CD4-positive, alpha-beta T cell treated with Interleukin-15 for 4 hours (primary cell): ENCODE measurements around the gene RAB23.
"Not testable (repeated sequence)": the region's sequence is repeated elsewhere in the genome, so short reads cannot be mapped to it uniquely, and the experiment has no call there.

Source experiments
- DNase-seq: peaks from one replicate; pipeline ENCODE4 v3.0.0-alpha.2; 2020; ENCODE audit warnings: low spot score

Gene RAB23

DNA sequence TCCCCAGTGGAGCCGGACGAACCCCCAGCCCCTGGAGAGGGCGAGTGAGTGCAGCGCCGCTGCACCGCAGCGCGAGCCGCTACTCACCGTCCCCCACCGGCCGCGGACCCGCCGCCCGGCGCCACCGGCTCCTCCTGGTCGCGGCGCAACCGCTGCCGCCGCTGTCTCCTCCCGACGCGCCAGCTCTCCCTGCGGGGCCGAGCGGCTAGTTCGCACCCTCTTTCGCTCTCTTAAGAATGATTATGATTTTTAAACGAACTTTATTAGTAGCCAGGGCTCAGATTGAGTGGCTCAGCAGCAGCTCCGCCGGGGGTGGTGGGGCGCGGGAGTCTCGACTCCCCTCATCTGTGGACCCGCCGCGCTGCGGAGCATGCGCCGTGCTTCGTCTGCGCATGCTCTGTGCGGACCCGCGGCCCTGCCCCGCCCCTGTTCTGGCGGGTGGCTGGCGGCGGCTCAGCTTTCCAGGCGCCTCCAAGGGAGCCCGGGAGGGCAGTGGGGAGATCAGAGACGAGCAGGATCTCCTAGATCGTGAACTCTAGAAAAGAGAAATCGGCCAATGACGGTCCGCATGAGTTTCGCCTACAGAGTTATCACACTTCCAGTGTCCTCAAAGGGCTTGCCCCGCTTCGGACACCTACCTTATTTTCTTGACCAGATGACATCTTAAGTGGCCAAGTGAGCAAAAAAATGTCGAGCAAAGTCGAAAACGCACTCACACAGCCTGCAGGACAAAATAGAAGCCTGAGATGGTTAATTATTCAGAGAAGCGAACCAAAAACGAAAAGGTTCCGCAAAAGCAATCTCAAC lies at the start of gene RAB23:
TSS of gene RAB23 (minus strand) at position 372 of the 807 bp plus-strand sequence. CDS start 11,927 bp downstream, outside the sequence.
- peak; percentile 85 for DNase-seq

DNA sequence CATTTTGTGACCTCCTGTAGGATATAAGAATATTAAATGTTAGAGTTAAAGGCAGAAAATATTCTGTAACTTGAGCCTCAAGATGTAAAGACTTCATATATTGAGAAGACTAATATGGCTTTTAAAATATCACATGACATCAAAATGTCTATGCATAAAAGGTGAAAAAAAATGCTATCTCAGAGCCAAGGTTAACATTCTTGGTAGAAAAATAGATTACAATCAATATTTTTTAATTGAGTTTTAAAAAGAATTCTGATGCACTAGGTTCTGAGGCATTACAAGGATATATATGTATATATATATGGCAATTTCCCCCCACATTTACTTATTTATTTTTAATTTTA lies 46.2 kb upstream of the RAB23 start:
- no peak for DNase-seq

DNA sequence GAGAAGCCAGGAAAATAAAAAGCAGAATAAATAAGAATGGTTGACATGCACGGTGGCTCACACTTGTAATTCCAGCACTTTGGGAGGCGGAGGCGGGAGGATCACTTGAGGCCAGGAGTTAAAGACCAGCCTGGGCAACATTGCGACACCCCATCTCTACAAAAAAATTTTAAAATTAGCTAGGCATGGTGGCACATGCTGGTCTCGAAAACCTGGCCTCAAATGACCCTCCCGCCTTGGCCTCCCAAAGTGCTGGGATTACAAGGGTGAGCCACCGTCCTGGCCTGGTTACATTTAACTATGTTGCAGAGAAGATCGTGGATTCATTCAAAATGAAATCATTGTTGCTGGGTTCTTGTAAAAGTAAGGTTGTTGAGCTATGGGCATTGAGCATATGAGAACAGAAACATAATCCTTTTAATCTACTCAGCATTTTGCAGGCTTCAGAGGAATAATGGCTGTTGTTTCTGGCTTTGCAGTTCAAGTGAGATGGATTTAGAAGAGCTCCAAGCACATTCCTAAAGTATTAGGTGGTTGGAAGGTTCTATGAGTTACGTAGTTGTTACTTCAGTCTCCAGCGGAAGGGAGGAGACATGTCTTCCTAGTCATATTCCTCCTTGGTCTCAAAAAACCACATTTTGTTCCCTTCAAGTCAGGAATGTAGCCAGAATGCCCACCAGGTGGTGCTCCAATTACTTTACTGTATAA lies 45.6 kb upstream of the RAB23 start:
- DNase-seq: peak; percentile 25

DNA sequence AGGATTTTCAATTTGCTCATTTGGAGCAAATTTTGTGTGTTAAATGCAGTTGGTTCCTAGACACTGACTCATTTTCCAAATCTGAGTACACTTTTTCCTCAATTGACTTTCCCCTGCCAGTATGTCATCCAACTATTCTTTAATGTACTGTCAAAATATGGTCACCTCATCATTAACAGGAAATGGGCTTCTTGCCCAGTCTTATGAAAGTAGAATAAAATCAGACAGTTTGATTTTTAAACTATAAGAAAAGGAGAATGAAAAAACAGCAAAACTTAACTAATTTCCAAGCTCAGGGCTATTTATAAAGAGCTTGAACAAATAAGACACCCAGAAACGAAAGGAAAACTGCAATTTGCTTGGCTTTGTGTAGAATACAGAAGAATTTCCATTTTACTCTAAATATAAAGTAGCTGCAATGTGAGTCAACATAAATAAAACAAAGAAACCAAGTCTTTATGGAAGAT lies 43.7 kb upstream of the RAB23 start:
- DNase-seq: no peak

DNA sequence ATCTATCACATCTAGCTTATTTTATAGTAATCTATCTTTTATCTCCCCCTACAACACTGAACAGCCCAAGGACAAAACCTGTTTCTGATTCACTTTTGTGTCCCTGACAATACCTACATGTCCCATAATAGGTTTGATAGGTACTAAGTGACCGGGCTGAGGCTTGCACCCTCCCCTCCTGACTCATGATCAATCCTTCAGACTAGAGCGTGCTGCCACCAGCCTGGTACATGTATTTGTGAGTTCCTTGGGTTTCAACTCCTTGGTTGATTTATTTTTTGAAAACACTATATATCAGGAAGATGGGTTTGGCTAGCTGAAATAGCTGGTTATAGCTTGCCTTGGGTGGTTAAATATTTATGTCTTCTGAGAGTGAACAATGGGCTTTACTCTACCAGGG lies 41.6 kb upstream of the RAB23 start:
- no peak for DNase-seq

DNA sequence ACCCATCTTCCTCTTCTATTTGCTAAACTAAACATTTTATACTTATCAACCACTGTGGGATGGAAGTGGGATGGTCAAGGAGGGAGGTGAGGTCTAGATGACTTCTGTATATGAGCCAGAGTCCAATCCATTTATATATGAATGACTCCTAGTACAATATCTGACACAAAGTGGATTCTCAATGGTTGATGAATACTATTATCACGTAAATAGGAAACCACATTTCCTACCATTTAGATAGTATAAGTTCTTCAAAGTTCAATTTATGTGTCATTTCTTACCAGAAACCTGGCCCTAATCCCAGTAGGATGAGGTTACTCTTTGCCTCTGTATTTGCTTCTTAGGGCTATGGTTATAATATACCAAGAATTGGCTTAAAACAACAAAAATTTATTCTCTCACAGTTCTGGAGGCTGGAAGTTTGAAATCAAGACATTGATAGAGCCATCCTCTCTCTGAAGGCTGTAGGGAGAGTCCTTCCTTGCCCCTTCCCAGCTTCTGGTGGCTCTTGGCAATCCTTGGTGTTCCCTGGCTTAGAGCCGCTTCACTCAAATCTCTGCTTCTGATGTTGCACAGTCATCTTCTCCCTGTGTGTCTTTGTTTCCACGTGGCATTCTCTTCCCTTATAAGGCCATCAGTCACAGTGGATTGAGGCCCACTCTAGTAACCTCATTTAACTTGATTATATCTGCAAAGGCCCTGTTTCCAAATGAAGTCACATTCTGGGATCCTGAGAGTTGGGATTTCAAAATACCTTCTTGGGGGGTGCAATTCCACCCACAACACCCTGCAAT lies 41.0 kb upstream of the RAB23 start:
- no peak for DNase-seq

DNA sequence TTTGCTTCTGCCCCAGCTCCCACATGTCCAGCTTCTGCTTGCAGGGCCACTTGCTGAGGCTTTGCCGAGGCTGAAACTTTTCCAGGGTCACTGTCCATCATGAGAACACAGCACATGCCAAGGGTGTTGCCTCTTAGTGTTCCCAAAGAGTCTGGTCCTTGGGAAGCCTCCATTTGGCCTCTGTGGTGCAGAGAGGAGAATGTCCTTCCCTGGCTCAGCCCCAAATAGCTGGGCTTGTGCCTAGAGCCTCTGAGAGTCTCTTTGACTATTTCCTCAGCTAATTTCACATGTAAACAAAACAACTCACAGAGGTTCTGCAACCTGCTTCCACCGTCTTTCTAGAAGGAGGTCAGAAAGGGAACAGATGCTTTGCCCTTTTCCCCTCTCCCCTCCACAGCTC lies 40.4 kb upstream of the RAB23 start:
- no peak for DNase-seq

DNA sequence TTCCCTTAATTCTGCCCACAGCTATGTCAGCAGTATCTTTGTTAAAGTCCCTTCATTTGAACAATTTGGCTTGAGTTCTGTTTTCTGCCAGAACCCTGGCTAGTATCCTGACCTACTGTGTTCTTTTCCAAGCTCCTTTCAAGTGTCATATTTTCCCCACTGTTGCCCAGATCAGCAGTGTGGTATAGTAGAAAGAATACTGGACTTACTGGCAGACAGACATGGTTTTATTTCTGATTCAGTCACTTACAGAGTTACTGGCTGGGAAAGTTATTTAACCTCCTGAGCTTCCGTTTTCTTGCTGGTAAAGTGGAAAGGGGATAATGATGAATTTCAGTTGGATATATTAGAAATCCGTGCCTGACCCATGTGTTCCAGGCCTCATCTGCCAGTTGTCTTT lies 39.8 kb upstream of the RAB23 start:
- no peak for DNase-seq

DNA sequence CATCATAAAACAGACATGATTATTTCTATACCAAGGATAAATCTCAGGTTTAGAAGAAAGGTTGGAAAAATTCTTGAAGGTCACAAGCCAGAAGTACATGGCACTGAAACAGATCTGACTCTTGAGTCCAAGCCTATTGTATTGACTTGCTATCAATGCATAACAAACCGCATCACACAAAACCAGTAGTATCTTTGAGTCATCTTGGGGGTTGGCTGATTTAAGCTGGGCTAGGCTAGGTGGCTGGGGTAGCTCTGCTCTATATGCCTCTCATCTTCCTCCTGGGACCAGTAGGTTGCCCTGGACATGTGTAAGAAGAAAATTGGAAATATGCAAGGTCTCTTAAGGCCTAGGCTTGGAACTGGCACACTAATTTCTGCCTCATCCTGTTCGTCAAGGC lies 37.0 kb upstream of the RAB23 start:
- no peak for DNase-seq

DNA sequence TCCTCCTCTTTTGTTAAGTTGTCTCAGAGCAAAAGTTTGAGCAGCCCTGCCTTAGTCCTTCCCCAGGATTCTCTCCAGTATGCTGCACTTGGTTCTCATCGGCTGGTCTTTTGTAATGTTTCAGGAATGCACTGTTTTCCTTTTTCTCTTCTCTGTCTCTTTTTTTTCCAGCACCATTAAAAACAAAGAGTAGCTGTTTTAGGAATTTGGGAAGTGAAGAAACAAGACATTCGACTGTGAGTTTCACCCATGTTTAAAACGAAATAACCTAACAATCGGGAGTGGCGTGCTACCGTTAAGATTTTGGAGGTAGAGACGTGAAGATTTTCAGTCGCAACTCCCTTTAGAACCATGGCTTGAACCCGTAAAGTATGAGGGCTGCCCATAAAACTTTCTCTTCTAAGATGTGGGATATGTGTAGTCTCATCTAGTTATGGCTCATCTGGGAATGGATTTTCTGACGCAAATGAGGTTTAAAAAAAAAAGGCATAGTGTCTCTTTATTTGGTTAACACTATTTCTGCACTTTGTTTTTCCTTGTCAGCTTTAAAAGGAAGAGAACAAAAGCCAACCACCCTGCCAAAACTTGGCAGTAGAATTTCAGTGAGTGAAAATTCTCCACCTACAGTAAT lies 35.9 kb upstream of the RAB23 start:
- no peak for DNase-seq

DNA sequence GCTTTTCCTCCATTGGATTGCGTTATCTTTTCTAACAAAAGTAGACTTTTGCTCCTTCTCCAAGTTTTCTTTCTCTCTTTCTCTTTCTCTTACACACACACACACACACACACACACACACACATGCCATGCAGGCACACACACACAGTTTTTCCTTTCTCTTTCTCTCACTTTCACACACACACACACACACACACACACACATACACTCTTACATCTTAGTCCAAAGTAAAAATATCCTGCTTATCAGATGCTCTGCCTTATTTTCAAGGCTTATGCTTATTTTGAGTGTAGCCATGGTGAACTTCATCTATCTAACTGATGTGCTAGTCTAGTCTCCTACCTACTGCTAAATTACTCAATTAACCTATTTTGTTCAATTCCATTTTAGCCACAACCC lies 34.4 kb upstream of the RAB23 start:
- DNase-seq: no peak

DNA sequence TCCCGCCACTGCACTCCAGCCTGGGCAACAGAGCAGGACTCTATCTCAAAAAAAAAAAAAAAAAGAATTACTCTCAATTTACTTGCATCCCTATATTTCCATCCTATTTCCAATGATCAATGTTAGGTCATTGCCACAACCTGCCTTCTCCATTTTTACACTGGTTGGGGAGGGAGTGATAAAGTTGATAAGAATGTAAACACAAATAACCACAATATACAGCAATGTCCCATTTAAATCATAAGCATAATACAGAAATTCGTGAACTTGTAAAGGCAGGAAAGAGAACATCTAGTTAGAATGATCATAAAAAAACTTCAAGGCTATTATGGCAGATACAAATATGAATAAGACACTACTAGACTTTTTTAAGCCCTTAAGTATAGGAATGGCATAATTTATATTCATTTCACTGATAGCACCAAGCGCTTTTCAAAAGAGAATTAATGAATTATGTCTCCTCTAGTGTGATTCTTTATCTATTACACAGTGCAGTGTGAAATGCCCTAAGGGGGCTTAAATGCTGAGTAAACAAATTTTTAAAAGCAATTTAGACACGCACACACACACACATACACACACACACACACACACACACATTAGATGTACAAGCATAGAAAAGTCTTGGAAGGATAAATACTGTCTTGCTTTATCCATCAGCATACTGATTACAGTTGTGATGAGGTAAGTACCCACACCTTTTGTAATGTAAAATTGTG lies 33.5 kb upstream of the RAB23 start:
- no peak for DNase-seq

DNA sequence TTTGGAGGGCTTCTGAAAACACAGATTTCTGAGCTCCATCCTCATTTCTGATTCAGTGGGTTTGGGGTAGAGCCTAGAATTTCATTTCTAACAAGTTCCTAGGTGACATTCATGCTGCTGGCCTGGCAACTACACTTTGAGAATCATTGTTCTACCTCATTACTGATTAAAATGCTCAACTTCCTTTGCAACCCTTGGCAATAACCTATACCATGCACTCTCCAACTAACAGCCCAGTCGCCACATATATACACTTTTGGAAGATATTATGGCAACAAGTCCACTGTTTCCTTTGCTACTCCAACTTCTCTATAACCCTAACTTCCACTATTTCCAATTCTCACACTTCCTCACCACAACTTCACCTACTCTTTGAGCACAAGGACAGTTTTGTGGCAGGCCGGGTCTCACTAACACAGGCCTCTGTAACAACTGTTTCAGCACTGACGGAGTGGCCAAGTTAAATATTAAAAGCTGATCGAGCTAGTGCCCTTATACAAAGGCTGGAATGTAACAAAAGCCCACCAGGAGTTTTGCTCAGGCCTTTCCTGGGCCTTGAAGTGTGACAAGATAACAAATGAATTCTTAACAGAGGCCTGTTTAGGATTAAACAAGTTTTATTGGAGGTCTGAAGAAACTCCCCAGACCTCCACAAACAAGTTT lies 32.1 kb upstream of the RAB23 start:
- no peak for DNase-seq

DNA sequence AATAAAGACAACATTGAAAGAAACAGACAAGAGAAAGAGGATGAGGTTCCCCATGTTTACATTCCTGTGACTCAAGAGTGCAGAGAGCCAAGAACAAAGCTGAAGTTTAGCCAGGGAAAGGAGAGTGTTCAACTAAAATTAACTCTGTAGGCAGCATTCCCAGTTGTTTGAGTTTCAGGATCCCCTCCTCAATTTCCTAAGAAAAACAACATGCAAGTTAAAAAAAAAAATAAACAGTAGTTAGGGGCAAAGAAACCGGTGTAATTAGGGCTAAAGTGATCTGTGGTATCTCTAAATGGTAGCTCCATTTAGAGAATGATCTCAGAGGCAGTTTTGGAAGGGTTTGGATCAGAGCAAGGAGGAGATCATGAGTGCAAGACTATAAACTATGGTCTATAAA lies 30.9 kb upstream of the RAB23 start:
- no peak for DNase-seq

DNA sequence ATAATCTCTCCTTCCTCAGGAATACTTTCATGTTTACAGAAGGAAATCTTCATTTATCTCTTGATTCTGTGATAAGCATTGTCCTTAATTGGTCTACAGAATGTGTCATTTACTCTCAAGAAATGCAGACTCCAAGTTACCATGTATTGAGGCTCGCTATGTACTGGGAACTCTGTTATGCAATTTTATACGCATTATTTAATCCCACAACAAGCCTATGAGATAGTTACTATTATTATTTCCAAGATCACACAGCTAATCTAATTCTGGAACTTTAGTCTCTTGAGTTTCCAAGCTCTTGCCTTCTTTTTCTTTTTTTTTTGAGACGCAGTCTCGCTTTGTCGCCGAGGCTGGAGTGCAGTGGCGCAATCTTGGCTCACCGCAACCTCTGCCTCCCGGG lies 30.0 kb upstream of the RAB23 start:
- no peak for DNase-seq

DNA sequence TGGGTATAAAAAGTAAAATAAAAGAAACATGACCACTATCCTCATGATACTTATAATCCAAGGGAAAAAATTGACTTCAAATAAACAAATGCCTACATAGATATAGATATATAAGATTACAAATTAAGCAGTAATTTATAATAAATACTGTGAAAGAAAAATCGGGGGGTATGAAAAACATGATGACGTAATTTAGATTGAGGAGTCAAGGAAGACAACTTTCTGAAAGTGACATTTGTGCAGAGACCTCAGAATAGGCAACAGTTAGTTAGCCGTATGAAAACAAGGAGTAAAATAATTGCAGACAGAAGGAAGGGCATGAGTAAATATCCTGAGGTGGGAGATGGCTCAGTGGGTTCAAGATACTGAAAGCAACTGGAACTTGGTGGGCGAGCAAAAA lies 28.2 kb upstream of the RAB23 start:
- no peak for DNase-seq

DNA sequence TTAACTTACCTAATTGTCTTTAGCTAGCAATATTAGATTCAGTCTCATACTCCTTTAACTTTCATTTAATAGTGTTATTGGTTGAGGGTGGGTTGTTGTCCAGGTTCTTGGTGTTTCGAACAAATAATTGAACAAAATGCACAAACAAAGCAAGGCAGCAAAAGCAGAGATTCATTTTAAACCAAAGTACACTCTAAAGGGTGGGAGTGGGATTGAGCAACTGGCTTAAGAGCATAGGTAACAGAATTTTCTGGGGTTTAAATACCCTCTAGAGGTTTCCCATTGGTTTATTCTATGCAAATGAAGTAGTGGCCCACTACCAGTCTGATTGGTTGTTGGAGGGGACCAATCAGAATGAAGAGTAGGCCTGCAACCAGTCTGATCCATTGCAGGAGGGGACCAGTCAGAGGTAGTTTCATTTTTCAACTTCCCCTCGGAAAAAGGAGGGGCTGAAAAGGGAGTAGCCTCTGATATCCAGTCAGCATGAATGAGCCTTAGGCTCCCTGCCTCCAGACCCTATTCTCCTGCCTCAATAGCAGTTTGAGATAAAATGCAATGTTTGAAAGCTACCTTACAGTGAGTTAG lies 26.3 kb upstream of the RAB23 start:
- DNase-seq: no peak

DNA sequence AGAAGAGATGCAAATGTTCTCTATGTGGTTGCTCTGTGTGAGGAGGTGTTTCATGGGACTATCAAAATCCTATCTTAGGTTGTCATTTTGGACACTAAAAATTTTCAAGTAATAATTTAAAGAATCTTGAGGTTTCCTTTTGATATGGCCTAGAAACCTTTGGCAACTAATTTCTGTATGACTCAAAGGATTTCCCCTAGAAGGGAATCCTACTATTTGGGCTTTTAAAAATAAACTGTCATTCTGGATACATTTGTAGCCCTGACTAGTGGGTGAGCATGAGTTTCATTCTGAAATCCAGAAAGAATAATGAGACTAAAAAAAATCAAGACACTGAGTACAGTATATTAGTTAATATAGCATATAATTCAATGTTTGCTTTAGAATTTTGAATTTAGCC lies 25.5 kb upstream of the RAB23 start:
- DNase-seq: no peak

DNA sequence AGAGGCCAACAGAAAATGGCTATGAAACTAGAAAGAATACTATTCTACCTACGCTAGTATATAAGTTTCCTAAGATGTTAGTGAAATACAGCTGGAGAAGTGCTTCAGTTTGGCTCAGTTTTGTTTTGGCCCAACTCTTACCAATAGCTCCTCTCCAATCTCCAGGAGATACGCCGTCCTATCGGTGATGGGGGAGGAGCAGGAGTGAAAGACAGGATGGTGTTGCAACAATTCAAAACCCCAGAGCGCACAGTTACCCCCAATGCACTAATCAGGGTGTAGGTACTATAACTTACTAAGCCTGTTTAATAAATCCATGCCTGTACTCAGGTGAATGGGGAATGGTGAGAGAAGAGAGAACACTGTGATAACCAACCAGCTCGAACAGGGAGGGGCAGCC lies 24.2 kb upstream of the RAB23 start:
- no peak for DNase-seq

DNA sequence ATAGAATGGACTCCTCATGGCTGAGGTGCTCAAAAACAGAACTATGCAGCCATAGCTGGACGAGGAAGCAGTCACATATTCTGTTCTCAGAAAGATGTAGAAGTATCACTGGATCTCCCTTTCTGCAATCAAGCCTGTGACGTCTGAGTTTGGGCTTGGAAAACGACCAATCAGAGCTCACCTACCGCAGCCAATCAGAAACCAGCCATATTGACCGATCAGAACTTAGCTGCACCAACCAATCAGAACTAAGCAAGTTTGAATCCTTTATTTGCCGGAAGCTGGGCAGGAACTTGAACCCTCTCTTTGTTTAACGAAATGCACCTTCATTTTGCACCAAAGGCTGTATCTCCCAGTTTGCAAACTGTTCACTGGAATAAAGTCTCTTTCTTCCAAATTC lies 21.8 kb upstream of the RAB23 start:
- no peak for DNase-seq

DNA sequence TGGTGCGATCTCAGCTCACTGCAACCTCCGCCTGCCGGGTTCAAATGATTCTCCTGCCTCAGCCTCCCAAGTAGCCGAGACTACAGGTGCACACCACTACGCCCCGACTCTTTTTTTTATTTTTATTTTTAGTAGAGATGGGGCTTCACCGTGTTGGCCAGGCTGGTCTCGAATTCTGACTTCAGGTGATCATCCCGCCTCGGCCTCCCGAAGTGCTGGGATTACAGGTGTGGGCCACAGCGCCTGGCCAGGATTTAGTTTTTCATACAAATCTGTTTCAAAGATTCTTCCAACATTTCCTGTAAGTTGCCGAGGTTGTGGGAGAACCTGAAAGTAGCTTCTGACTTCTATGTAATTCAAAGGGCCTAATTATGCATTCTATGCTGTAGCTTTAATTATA lies 21.4 kb upstream of the RAB23 start:
- DNase-seq: not testable (repeated sequence)
